ENCODE measurements around the gene IGF2BP2.
A peak's percentile ranks its signal among the peaks of the same experiment; 100 is the strongest.

DNA sequence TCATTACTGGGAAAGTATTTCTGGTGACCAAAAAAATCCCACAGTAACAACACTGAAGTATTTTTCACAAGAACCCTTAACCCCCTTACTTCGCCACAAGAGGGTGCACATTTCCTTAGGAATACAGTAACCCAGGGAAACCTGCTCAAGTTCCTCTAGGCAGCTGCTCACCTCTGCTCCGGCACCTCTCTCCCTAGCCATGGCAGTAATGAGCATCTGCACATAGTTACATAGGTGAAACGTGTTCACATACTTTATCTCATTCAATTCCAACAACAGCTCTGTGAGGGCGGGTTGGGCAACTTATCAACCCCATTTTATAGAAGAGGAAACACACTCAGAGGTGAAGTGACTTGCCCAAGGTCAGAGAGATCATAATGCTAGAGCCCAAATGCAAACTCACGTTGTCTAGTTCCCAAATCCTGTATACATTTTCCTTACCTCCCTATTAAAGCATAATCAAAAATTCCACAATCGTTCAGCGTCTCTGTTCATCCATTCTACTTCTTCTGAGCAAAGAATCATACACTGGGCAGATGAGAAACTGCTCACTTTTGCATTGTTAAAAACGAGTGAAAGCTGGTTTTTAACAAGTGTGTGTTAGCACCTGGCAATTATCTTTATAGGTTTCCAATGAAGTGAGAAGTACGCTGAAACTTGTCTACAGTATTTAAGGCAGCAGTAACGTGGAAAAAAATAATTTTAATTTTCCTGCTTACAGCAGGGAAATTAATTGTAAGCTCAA, 90.7 kb downstream of the IGF2BP2 start:
- TF ChIP-seq GABPA (IDR thresholded peaks at IDR 0.05; ENCODE audit: low read depth) = no peak
- TF ChIP-seq, protein P1, sequence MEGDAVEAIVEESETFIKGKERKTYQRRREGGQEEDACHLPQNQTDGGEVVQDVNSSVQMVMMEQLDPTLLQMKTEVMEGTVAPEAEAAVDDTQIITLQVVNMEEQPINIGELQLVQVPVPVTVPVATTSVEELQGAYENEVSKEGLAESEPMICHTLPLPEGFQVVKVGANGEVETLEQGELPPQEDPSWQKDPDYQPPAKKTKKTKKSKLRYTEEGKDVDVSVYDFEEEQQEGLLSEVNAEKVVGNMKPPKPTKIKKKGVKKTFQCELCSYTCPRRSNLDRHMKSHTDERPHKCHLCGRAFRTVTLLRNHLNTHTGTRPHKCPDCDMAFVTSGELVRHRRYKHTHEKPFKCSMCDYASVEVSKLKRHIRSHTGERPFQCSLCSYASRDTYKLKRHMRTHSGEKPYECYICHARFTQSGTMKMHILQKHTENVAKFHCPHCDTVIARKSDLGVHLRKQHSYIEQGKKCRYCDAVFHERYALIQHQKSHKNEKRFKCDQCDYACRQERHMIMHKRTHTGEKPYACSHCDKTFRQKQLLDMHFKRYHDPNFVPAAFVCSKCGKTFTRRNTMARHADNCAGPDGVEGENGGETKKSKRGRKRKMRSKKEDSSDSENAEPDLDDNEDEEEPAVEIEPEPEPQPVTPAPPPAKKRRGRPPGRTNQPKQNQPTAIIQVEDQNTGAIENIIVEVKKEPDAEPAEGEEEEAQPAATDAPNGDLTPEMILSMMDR (IDR thresholded peaks at IDR 0.05; ENCODE audit: insufficient read depth, low read length) = peak; percentile 43

All from HL-60 (cell line).